Retina (tissue), 1 donor: ENCODE data around the gene ITGA8.
"Not testable (repeated sequence)": the region's sequence is repeated elsewhere in the genome, so short reads cannot be mapped to it uniquely, and the experiment has no call there.

ENCODE experiments used
- DNase-seq: peaks from one replicate; pipeline ENCODE4 v3.0.0-alpha.2; 2016

ITGA8 gene

GRCh38 chr10:15605740-15606369 lies 113.9 kb downstream of the ITGA8 start:
- DNase-seq: no peak

- DNase-seq: no peak
Observed at GRCh38 chr10:15603446-15604011, 116.2 kb downstream of the ITGA8 start.

- DNase-seq: no peak
Observed at GRCh38 chr10:15601819-15602218, 117.9 kb downstream of the ITGA8 start.

GRCh38 chr10:15595260-15595659 lies 124.5 kb downstream of the ITGA8 start:
- DNase-seq: no peak

- DNase-seq: no peak
Observed at GRCh38 chr10:15591937-15592336, 127.8 kb downstream of the ITGA8 start.

- no peak for DNase-seq
Observed at GRCh38 chr10:15591431-15591830, 128.3 kb downstream of the ITGA8 start.

GRCh38 chr10:15588635-15589508 lies 130.8 kb downstream of the ITGA8 start:
- no peak for DNase-seq

GRCh38 chr10:15588151-15588550 lies 131.6 kb downstream of the ITGA8 start:
- DNase-seq: no peak

GRCh38 chr10:15587271-15587670 lies 132.5 kb downstream of the ITGA8 start:
- DNase-seq: no peak

- DNase-seq: peak; percentile 29
Observed at GRCh38 chr10:15585303-15585715, 134.4 kb downstream of the ITGA8 start.

- not testable (repeated sequence) for DNase-seq
Observed at GRCh38 chr10:15582972-15583371, 136.8 kb downstream of the ITGA8 start.

- DNase-seq: no peak
Observed at GRCh38 chr10:15579605-15580004, 140.1 kb downstream of the ITGA8 start.

GRCh38 chr10:15572531-15573045 lies 147.1 kb downstream of the ITGA8 start:
- DNase-seq: no peak

GRCh38 chr10:15571575-15571974 lies 148.1 kb downstream of the ITGA8 start:
- no peak for DNase-seq

- no peak for DNase-seq
Observed at GRCh38 chr10:15570738-15571339, 148.9 kb downstream of the ITGA8 start.

- DNase-seq: no peak
Observed at GRCh38 chr10:15567952-15568351, 151.8 kb downstream of the ITGA8 start.

GRCh38 chr10:15563246-15563645 lies 156.5 kb downstream of the ITGA8 start:
- no peak for DNase-seq

GRCh38 chr10:15562578-15562977 lies 157.1 kb downstream of the ITGA8 start:
- DNase-seq: no peak

GRCh38 chr10:15562116-15562515 lies 157.6 kb downstream of the ITGA8 start:
- no peak for DNase-seq

- DNase-seq: peak; percentile 3
Observed at GRCh38 chr10:15558136-15558535, 161.6 kb downstream of the ITGA8 start.

GRCh38 chr10:15557168-15557567 lies 162.6 kb downstream of the ITGA8 start:
- not testable (repeated sequence) for DNase-seq

GRCh38 chr10:15550950-15551349 lies 168.8 kb downstream of the ITGA8 start:
- no peak for DNase-seq

- DNase-seq: no peak
Observed at GRCh38 chr10:15548331-15548730, 171.4 kb downstream of the ITGA8 start.
